Spleen (tissue), 11 donors: Measurements from ENCODE around the gene ISG20. TPM values are rescaled to one million over a fixed set of nuclear protein-coding genes. Genes with fewer than 3 reads are reported as not detected.

ENCODE experiments used
- DNase-seq: peaks from one replicate; pipeline ENCODE4 v3.0.0-alpha.2; 2020
- H3K27ac ChIP-seq, 8 donors: fragments of 200-600 bp; sonication (generic) in 7 of 8; 1 replicate in 4 of 8; 2 replicates in 4 of 8; pipeline versions ENCODE4 v1.5.0 to v1.8.0; 2016 to 2021; ENCODE audit warnings: inconsistent platforms in 4 of 8, mild to moderate bottlenecking in 4 of 8, moderate library complexity in 1 of 8
- H3K27me3 ChIP-seq, 7 donors: fragments of 200-600 bp; sonication (generic) in 6 of 7; replicated peaks in 1 of 7; 1 replicate in 4 of 7; 2 replicates in 3 of 7; pipeline versions ENCODE4 v1.5.0 to v1.8.0; 2016 to 2021; ENCODE audit warnings: inconsistent platforms in 3 of 7, mild to moderate bottlenecking in 1 of 7
- H3K36me3 ChIP-seq, 6 donors: fragments of 200-600 bp; sonication (generic) in 5 of 6; 1 replicate in 4 of 6; 2 replicates in 2 of 6; pipeline versions ENCODE4 v1.5.0 to v1.8.0; 2016 to 2021; ENCODE audit warnings: inconsistent platforms in 2 of 6
- H3K4me1 ChIP-seq, 6 donors: fragments of 200-600 bp; sonication (generic) in 5 of 6; 1 replicate in 3 of 6; 2 replicates in 3 of 6; pipeline versions ENCODE4 v1.5.0 to v1.8.0; 2016 to 2021; ENCODE audit warnings: inconsistent platforms in 3 of 6
- H3K4me3 ChIP-seq, 8 donors: fragments of 200-600 bp; sonication (generic) in 7 of 8; 1 replicate in 4 of 8; 2 replicates in 4 of 8; pipeline versions ENCODE4 v1.5.0 to v1.8.0; 2016 to 2021; ENCODE audit warnings: inconsistent platforms in 4 of 8, mild to moderate bottlenecking in 4 of 8, moderate library complexity in 2 of 8
- H3K9me3 ChIP-seq, 8 donors: fragments of 200-600 bp; sonication (generic) in 7 of 8; 1 replicate in 4 of 8; 2 replicates in 4 of 8; pipeline versions ENCODE4 v1.5.0 to v1.8.0; 2016 to 2021; ENCODE audit warnings: inconsistent platforms in 4 of 8
- POLR2A ChIP-seq, 3 donors: fragments of 450-650 bp; IDR thresholded peaks; one replicate each; pipeline ENCODE4 v1.5.1; 2017; ENCODE audit warnings: antibody characterized with exemption in 3 of 3, mild to moderate bottlenecking in 1 of 3
- POLR2AphosphoS5 ChIP-seq, 3 donors: sonication (generic); formaldehyde crosslinking; IDR thresholded peaks; one replicate each; pipeline ENCODE4 v1.5.1; 2017; ENCODE audit warnings: antibody characterized with exemption in 3 of 3
- WGBS, 5 donors: extraction: QIAGEN DNeasy Blood & Tissue Kit in 3 of 5; methylation state at CpG; one replicate each; pipeline versions ENCODE4 v1.1.5 to v1.1.7; 2013 to 2018; 5-methylcytosine and 5-hydroxymethylcytosine counted together
- intact Hi-C: fragments of 100-400 bp; cut with DNase I; formaldehyde crosslinking; loops from one replicate; pipeline ENCODE4 v1.15.0; 2023; ENCODE audit warnings: low total_unique reads
- polyA plus RNA-seq, 3 donors: library from polyadenylated mRNA; stranded (reverse); fragments of 200-250 nt; gene quantifications; one replicate each; pipeline ENCODE4 v1.2.1, GENCODE V29; 2013
- total RNA-seq, 7 donors: library from RNA; depleted of rRNA in 3 of 7; stranded (reverse); fragments of >200 nt in 3 of 7; fragmentation: NEBNext Ultra II Directional in 4 of 7; extraction: Animal tissue kit (Norgen Biotek cat#: 25700) in 4 of 7; gene quantifications; one replicate each; pipeline versions ENCODE4 v1.1.0 to v1.2.1, GENCODE V29; 2016 to 2021
- TF ChIP-seq, protein P1 (sequence below), 11 experiments: fragments of 200-600 bp in 7 of 11; fragments of 450-650 bp in 4 of 11; sonication (generic) in 4 of 11; IDR thresholded peaks in 8 of 11; conservative IDR thresholded peaks in 3 of 11; 1 replicate in 7 of 11; 2 replicates in 4 of 11; pipeline versions ENCODE4 v1.4.0 to v1.8.0; 2016 to 2021; ENCODE audit warnings: antibody characterized with exemption in 11 of 11, inconsistent platforms in 4 of 11, mild to moderate bottlenecking in 1 of 11
- donor health status: healthy with polysubstance abuse.
- donor health status: DM: no; HTN: no; CAD: no; lungs with moderate emphysema.
- donor health status: DM: no; HTN: no; CAD: no.
- donor health status: Bipolar disorder and iron deficiency.
- donor health status: healthy.
- donor health status: DM: no; HTN: no; CAD: no.
- donor health status: DM: yes; HTN: yes; CAD: no.

ISG20 gene
- total and polyA plus RNA-seq, 10 donors = 70.5 to 365 (median 142) TPM

DNA sequence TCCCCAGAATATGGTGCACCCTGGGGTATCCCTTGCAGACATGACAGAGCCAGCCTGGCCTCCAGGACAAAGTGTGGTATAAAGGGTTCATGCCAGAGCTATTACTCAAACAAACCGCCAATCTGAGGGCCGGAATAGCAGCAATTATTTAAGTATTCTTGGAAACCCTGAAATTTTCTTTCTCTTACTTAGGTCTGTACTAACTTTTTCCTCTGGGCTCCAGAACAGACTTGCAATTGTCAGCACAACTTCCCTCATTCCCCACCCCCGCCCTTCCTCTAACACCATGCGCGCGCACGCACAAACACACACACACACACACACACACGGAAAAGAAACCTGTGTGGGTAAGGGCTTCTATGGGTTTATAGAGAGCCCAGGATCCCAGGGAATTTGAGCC, 56.3 kb downstream of the ISG20 start:
- no peaks in the 10 kb centered on the region for H3K36me3 ChIP-seq
- 82 to 91% (median 86%) methylated on average over 8 of the region's 8 CpGs for WGBS, 5 donors
- intact Hi-C loops = no loop called here
- no peak overlapping the region for H3K27ac ChIP-seq
- no peak overlapping the region for H3K4me3 ChIP-seq
- peaks cover 0 to 16% (median 0%) of the 10 kb centered on the region in 7 donors for H3K27me3 ChIP-seq
- no peaks in the 10 kb centered on the region for H3K4me1 ChIP-seq
- DNase-seq = no peak
- no peaks in the 10 kb centered on the region for H3K9me3 ChIP-seq
- TF ChIP-seq, protein P1, sequence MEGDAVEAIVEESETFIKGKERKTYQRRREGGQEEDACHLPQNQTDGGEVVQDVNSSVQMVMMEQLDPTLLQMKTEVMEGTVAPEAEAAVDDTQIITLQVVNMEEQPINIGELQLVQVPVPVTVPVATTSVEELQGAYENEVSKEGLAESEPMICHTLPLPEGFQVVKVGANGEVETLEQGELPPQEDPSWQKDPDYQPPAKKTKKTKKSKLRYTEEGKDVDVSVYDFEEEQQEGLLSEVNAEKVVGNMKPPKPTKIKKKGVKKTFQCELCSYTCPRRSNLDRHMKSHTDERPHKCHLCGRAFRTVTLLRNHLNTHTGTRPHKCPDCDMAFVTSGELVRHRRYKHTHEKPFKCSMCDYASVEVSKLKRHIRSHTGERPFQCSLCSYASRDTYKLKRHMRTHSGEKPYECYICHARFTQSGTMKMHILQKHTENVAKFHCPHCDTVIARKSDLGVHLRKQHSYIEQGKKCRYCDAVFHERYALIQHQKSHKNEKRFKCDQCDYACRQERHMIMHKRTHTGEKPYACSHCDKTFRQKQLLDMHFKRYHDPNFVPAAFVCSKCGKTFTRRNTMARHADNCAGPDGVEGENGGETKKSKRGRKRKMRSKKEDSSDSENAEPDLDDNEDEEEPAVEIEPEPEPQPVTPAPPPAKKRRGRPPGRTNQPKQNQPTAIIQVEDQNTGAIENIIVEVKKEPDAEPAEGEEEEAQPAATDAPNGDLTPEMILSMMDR (IDR thresholded peaks at IDR 0.05 in 8 of 11, conservative IDR thresholded peaks at IDR 0.05 in 3 of 11) = no peak
- TF ChIP-seq POLR2AphosphoS5 (IDR thresholded peaks at IDR 0.05) = no peak
- TF ChIP-seq POLR2A (IDR thresholded peaks at IDR 0.05) = no peak

DNA sequence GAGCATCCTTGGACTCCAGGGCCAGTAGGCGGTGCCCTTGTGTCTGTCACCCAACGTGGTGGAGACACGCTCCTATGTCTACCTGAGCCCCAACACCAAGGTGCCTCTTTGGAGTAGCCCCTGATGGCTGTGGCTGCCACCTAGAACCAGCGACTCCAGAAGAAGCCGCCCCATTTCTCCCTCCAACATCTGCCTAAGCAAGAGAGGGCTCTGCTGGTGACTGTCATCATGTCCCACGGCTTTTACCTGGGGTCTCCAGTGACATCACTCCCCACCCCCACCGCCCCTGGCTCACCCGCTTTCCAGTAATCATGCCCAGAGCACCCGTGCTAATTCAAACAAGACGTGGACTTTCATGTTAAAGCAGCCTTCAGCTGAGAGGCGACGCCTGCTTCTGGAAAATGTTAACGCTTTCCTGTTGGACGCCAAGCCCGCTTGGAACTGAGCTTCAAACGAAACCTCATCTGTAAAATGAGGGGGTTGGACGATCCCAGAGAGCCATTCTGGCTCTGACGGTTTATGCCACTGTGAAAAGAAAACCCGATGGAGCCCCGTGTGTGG, 57.0 kb downstream of the ISG20 start:
- no peak for DNase-seq
- 75 to 81% (median 77%) methylated on average over 20 of the region's 20 CpGs for WGBS, 5 donors
- peaks cover 0 to 14% (median 0%) of the 10 kb centered on the region in 7 donors for H3K27me3 ChIP-seq

DNA sequence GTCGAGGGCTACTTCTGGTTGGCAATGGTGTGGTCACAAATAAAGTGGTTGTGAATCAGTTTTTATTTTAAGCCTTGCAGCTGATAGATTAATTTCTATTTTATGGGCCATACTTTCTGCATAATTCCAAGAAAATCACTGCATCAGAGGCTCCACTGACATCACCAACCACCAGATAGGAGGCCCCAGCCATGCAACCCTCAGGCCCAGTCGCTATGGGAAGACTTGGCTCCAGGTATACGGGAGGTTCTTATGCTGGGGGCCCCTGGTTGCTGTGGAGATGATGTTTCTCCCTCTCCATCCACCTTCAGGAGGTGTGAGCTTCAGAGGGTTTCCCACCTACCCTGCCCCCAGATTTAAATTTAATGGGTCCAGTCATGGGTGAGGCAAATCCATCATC, 57.4 kb downstream of the ISG20 start:
- H3K4me1 ChIP-seq = no peaks in the 10 kb centered on the region
- H3K27me3 ChIP-seq = peaks cover 0 to 14% (median 0%) of the 10 kb centered on the region in 7 donors
- H3K4me3 ChIP-seq = no peak overlapping the region
- intact Hi-C loops = no loop called here
- TF ChIP-seq, protein P1 (IDR thresholded peaks at IDR 0.05 in 8 of 11, conservative IDR thresholded peaks at IDR 0.05 in 3 of 11) = no peak
- TF ChIP-seq POLR2A (IDR thresholded peaks at IDR 0.05) (no peak), POLR2AphosphoS5 (IDR thresholded peaks at IDR 0.05) (no peak)
- no peaks in the 10 kb centered on the region for H3K9me3 ChIP-seq
- DNase-seq = no peak
- no peak overlapping the region for H3K27ac ChIP-seq
- WGBS, 5 donors = 79 to 92% (median 89%) methylated on average over 3 of the region's 3 CpGs
- H3K36me3 ChIP-seq = no peaks in the 10 kb centered on the region

More for the DNA sequence above, 57.0 kb downstream of the ISG20 start:
- Histone ChIP-seq H3K9me3 (no peaks in the 10 kb centered on the region), H3K4me3 (no peak overlapping the region), H3K36me3 (no peaks in the 10 kb centered on the region), H3K27ac (no peak overlapping the region), H3K4me1 (no peaks in the 10 kb centered on the region)
- TF ChIP-seq, protein P1 (IDR thresholded peaks at IDR 0.05 in 8 of 11, conservative IDR thresholded peaks at IDR 0.05 in 3 of 11) = no peak
- TF ChIP-seq POLR2AphosphoS5 (IDR thresholded peaks at IDR 0.05) = no peak
- no peak for TF ChIP-seq POLR2A (IDR thresholded peaks at IDR 0.05)
- intact Hi-C loops = no loop called here

DNA sequence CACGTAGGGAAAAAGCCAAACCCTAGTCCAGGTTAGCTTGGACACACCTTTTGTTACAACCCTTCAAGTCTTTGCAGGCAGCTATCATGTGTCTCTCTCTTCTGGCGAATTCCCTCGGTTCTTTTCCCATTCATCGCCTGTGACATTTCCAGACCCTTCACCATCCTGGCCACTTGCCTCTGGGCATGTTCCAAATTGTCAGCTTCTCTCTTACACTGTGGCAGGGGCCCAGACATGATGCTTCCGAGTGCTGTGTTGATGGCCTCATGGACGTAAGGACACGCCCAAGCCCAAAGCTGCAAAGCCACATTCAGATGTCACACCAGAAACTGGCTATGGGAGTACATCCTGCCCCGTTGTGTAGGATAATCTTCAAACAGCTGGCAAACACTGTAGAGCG, 58.5 kb downstream of the ISG20 start:
- intact Hi-C loops = no loop called here
- no peaks in the 10 kb centered on the region for H3K9me3 ChIP-seq
- no peak for DNase-seq
- TF ChIP-seq, protein P1 (IDR thresholded peaks at IDR 0.05 in 8 of 11, conservative IDR thresholded peaks at IDR 0.05 in 3 of 11) = no peak
- TF ChIP-seq POLR2AphosphoS5 (IDR thresholded peaks at IDR 0.05) (no peak), POLR2A (IDR thresholded peaks at IDR 0.05) (no peak)
- H3K4me3 ChIP-seq = no peak overlapping the region
- H3K36me3 ChIP-seq = no peaks in the 10 kb centered on the region
- no peaks in the 10 kb centered on the region for H3K4me1 ChIP-seq
- WGBS, 5 donors = 79 to 86% (median 83%) methylated on average over 9 of the region's 9 CpGs
- H3K27ac ChIP-seq = no peak overlapping the region
- H3K27me3 ChIP-seq = peaks cover 0 to 14% (median 0%) of the 10 kb centered on the region in 7 donors
